HG03575 (cell line): Measurements from ENCODE around the gene SLC2A13.
"Not testable (repeated sequence)": the region's sequence is repeated elsewhere in the genome, so short reads cannot be mapped to it uniquely, and the experiment has no call there.

ENCODE experiments used
- ATAC-seq: cut with Tn5 transposase; IDR thresholded peaks from one replicate; pipeline ENCODE4 v1.9.1; 2021; ENCODE audit not compliant: unreplicated experiment, insufficient number of reproducible peaks, low FRiP score; ENCODE audit errors: extremely low read depth

Gene SLC2A13

GRCh38 chr12:39846971-39847650, 258.8 kb downstream of the SLC2A13 start:
- ATAC-seq: no peak

- ATAC-seq: no peak
These were observed 259.6 kb downstream of the SLC2A13 start for GRCh38 chr12:39846304-39846703.

- ATAC-seq: no peak
These were observed 265.5 kb downstream of the SLC2A13 start for GRCh38 chr12:39840422-39840821.

- no peak for ATAC-seq
These were observed 266.8 kb downstream of the SLC2A13 start for GRCh38 chr12:39839072-39839471.

- no peak for ATAC-seq
These were observed 270.1 kb downstream of the SLC2A13 start for GRCh38 chr12:39835517-39836489.

GRCh38 chr12:39831587-39832315, 274.1 kb downstream of the SLC2A13 start:
- no peak for ATAC-seq

- no peak for ATAC-seq
These were observed 274.9 kb downstream of the SLC2A13 start for GRCh38 chr12:39830852-39831520.

GRCh38 chr12:39830171-39830570, 275.7 kb downstream of the SLC2A13 start:
- no peak for ATAC-seq

- no peak for ATAC-seq
These were observed 281.2 kb downstream of the SLC2A13 start for GRCh38 chr12:39824505-39825212.

- ATAC-seq: no peak
These were observed 289.2 kb downstream of the SLC2A13 start for GRCh38 chr12:39816671-39817185.

GRCh38 chr12:39815746-39816145, 290.1 kb downstream of the SLC2A13 start:
- no peak for ATAC-seq

GRCh38 chr12:39814626-39815025, 291.3 kb downstream of the SLC2A13 start:
- ATAC-seq: no peak

- no peak for ATAC-seq
These were observed 292.1 kb downstream of the SLC2A13 start for GRCh38 chr12:39813776-39814175.

- not testable (repeated sequence) for ATAC-seq
These were observed 293.4 kb downstream of the SLC2A13 start for GRCh38 chr12:39812456-39812855.

- no peak for ATAC-seq
These were observed 298.8 kb downstream of the SLC2A13 start for GRCh38 chr12:39807043-39807442.

GRCh38 chr12:39805651-39806050, 300.2 kb downstream of the SLC2A13 start:
- ATAC-seq: no peak

GRCh38 chr12:39804898-39805297, 301.0 kb downstream of the SLC2A13 start:
- no peak for ATAC-seq

GRCh38 chr12:39804479-39804878, 301.4 kb downstream of the SLC2A13 start:
- ATAC-seq: no peak
